HepG2 (cell line): ENCODE data around the gene DHX34. TPM values are rescaled to one million over a fixed set of nuclear protein-coding genes. Genes with fewer than 3 reads are reported as not detected.
A peak's percentile ranks its signal among the peaks of the same experiment; 100 is the strongest.

ENCODE experiments used
- ARID4A ChIP-seq: sonication (generic); formaldehyde crosslinking; IDR thresholded peaks from 2 replicates; pipeline ENCODE4 v1.5.0; 2020; ENCODE audit warnings: mild to moderate bottlenecking, missing genetic modification reagents, borderline replicate concordance
- ERF ChIP-seq: IDR thresholded peaks from 2 replicates; pipeline ENCODE4 v1.6.1; 2018; ENCODE audit warnings: missing biosample characterization, missing genetic modification reagents
- ETS1 ChIP-seq: sonication (generic); formaldehyde crosslinking; IDR thresholded peaks from 2 replicates; pipeline ENCODE4 v1.4.0; 2020; ENCODE audit warnings: missing genetic modification reagents
- HMGA1 ChIP-seq: sonication (generic); formaldehyde crosslinking; conservative IDR thresholded peaks from 2 replicates; pipeline ENCODE4 v1.4.0; 2020; ENCODE audit warnings: missing genetic modification reagents
- MED13 ChIP-seq: sonication (generic); formaldehyde crosslinking; IDR thresholded peaks from 2 replicates; pipeline ENCODE4 v1.5.0; 2020; ENCODE audit warnings: missing genetic modification reagents
- POGZ ChIP-seq: sonication (generic); formaldehyde crosslinking; IDR thresholded peaks from 2 replicates; pipeline ENCODE4 v1.4.0; 2020; ENCODE audit warnings: mild to moderate bottlenecking, missing genetic modification reagents
- POLR2G ChIP-seq: fragments of 200-400 bp; formaldehyde crosslinking; IDR thresholded peaks from 2 replicates; pipeline ENCODE4 v1.6.1; 2018; ENCODE audit warnings: mild to moderate bottlenecking, low read depth, low read length, moderate library complexity
- SAFB2 ChIP-seq: sonication (generic); formaldehyde crosslinking; IDR thresholded peaks from 2 replicates; pipeline ENCODE4 v1.5.1; 2020; ENCODE audit warnings: missing genetic modification reagents, low read depth, mild to moderate bottlenecking, borderline replicate concordance
- SP140L ChIP-seq: sonication (generic); formaldehyde crosslinking; IDR thresholded peaks from 2 replicates; pipeline ENCODE4 v1.4.0; 2020; ENCODE audit warnings: missing genetic modification reagents, borderline replicate concordance
- SP5 ChIP-seq: IDR thresholded peaks from 2 replicates; pipeline ENCODE4 v1.6.1; 2016; ENCODE audit warnings: low read depth, borderline replicate concordance
- ZFYVE20 ChIP-seq: sonication (generic); formaldehyde crosslinking; IDR thresholded peaks from 2 replicates; pipeline ENCODE4 v1.8.0; 2023; ENCODE audit warnings: low read depth, mild to moderate bottlenecking, moderate library complexity, missing genetic modification reagents, borderline replicate concordance
- ZNF446 ChIP-seq: sonication (generic); formaldehyde crosslinking; IDR thresholded peaks from 2 replicates; pipeline ENCODE4 v1.5.0; 2020; ENCODE audit warnings: mild to moderate bottlenecking, missing genetic modification reagents
- ZNF451 ChIP-seq: sonication (generic); formaldehyde crosslinking; IDR thresholded peaks from 2 replicates; pipeline ENCODE4 v1.5.0; 2020; ENCODE audit warnings: mild to moderate bottlenecking, missing genetic modification reagents
- ZNF563 ChIP-seq: sonication (generic); formaldehyde crosslinking; IDR thresholded peaks from 2 replicates; pipeline ENCODE4 v1.8.0; 2022; ENCODE audit warnings: mild to moderate bottlenecking, moderate library complexity, missing genetic modification reagents
- ZNF687 ChIP-seq: sonication (generic); formaldehyde crosslinking; IDR thresholded peaks from 2 replicates; pipeline ENCODE4 v1.5.1; 2020; ENCODE audit warnings: mild to moderate bottlenecking, missing genetic modification reagents, moderate library complexity
- ZNF770 ChIP-seq: sonication (generic); formaldehyde crosslinking; IDR thresholded peaks from 2 replicates; pipeline ENCODE4 v1.5.0; 2020; ENCODE audit warnings: mild to moderate bottlenecking, missing genetic modification reagents
- ZNF773 ChIP-seq: sonication (generic); formaldehyde crosslinking; IDR thresholded peaks from 2 replicates; pipeline ENCODE4 v1.4.0; 2020; ENCODE audit warnings: missing genetic modification reagents, borderline replicate concordance
- polyA plus RNA-seq, 8 experiments: library from polyadenylated mRNA; depleted of rRNA in 3 of 8; stranded (reverse) in 7 of 8; unstranded in 1 of 8; fragments of >200 nt; fragmentation: Illumina TruSeq in 4 of 8; extraction: Trizol in 4 of 8; gene quantifications; 2 replicates each; pipeline versions ENCODE4 v1.2.1 to v1.2.3, GENCODE V29; 2011 to 2016; ENCODE audit warnings: low read depth in 4 of 8, missing spikeins in 1 of 8, mixed read lengths in 1 of 8; ENCODE audit not compliant: insufficient read depth in 1 of 8
- total RNA-seq, 5 experiments: library from RNA; depleted of rRNA; stranded (reverse); fragments of >200 nt; fragmentation: Illumina TruSeq; extraction: Trizol; gene quantifications; 2 replicates each; pipeline ENCODE4 v1.2.3, GENCODE V29; 2016; ENCODE audit warnings: low read depth in 1 of 5

Gene DHX34
- total and polyA plus RNA-seq, 2 of the 13 experiments (the other 11 are each of a cell fraction or from before 2014, with no cell fraction given): 9.2 to 12.0 TPM

- TF ChIP-seq MED13 (CRISPR knock-in tag) (0 out of 2 replicates have a peak, but pooled peaks have one; percentile 55), ZNF687 (CRISPR knock-in tag) (peak; percentile 42), ZNF563 (CRISPR knock-in tag) (peak; percentile 71), SP5 (CRISPR knock-in tag) (0 out of 2 replicates have a peak, but pooled peaks have one; percentile 16), SP140L (0 out of 2 replicates have a peak, but pooled peaks have one; percentile 48), ETS1 (CRISPR knock-in tag) (no peak), POGZ (no peak), ZNF446 (CRISPR knock-in tag) (peak; percentile 74; the same call in 1 of the 2 replicates), ZNF770 (no peak), SAFB2 (CRISPR knock-in tag) (no peak), ZFYVE20 (CRISPR knock-in tag) (no peak), ARID4A (CRISPR knock-in tag) (peak; percentile 38; the same call in 1 of the 2 replicates), POLR2G (no peak), ERF (CRISPR knock-in tag) (peak; percentile 54; the same call in 1 of the 2 replicates), ZNF451 (no peak), HMGA1 (no peak), ZNF773 (0 out of 2 replicates have a peak, but pooled peaks have one; percentile 37)
Measured at GRCh38 chr19:47406711-47407416, 57.7 kb downstream of the DHX34 start (continued).
